Measurements from ENCODE around the gene NT5E.

The NT5E gene

DNA sequence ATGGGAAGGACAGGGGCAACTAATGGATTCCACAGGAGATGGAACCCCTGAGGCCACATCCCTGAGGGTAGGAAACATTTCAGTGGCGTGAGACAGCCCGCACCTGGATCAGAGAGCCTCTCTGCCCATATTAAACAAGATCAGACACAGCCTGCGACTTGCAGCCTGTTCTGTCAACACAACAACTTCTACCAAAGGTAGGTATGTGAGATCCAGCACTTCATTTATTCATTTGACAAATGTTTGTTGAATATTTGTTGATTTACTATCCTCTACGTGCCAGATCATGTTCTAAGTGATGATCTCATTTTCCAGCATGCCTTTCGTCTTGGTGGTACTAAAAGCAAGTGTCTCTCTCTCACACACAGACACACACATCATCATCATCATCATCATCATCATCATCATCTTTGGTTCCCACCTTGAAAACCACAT lies 43.2 kb upstream of the NT5E start:
- no peak overlapping the region for H3K4me3 ChIP-seq (ENCODE audit: low read length)
- H3F3A ChIP-seq (ENCODE audit: insufficient read depth, low read length), result no peaks in the 10 kb centered on the region
- DNase-seq, result no peak
- no peaks in the 10 kb centered on the region for H3K79me2 ChIP-seq (ENCODE audit: low read length)
- no peaks in the 10 kb centered on the region for H3K36me3 ChIP-seq (replicated peaks; ENCODE audit: insufficient read depth, low read length)
- H3K9me3 ChIP-seq (replicated peaks; ENCODE audit: insufficient read depth, low read length), result no peaks in the 10 kb centered on the region
- TF ChIP-seq EZH2 (optimal IDR thresholded peaks at IDR 0.05; ENCODE audit: low read depth, low read length), result no peak
- TF ChIP-seq, protein P1, sequence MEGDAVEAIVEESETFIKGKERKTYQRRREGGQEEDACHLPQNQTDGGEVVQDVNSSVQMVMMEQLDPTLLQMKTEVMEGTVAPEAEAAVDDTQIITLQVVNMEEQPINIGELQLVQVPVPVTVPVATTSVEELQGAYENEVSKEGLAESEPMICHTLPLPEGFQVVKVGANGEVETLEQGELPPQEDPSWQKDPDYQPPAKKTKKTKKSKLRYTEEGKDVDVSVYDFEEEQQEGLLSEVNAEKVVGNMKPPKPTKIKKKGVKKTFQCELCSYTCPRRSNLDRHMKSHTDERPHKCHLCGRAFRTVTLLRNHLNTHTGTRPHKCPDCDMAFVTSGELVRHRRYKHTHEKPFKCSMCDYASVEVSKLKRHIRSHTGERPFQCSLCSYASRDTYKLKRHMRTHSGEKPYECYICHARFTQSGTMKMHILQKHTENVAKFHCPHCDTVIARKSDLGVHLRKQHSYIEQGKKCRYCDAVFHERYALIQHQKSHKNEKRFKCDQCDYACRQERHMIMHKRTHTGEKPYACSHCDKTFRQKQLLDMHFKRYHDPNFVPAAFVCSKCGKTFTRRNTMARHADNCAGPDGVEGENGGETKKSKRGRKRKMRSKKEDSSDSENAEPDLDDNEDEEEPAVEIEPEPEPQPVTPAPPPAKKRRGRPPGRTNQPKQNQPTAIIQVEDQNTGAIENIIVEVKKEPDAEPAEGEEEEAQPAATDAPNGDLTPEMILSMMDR (IDR thresholded peaks at IDR 0.05; ENCODE audit: low read length), result no peak
- H2AFZ ChIP-seq (ENCODE audit: low read length), result no peak overlapping the region
- H3K9ac ChIP-seq (ENCODE audit: low read length), result no peak overlapping the region
- no peaks in the 10 kb centered on the region for H4K20me1 ChIP-seq (ENCODE audit: insufficient read depth, low read length)
- no peak overlapping the region for H3K4me2 ChIP-seq (ENCODE audit: low read depth, low read length)
- no peak overlapping the region for H3K27ac ChIP-seq (ENCODE audit: low read length)
- H3K27me3 ChIP-seq (replicated peaks; ENCODE audit: insufficient read depth, low read length), result no peaks in the 10 kb centered on the region
- no peaks in the 10 kb centered on the region for H3K4me1 ChIP-seq (ENCODE audit: low read length)
- H3K9me2 ChIP-seq (replicated peaks; ENCODE audit: insufficient read depth, low read length), result no peaks in the 10 kb centered on the region

DNA sequence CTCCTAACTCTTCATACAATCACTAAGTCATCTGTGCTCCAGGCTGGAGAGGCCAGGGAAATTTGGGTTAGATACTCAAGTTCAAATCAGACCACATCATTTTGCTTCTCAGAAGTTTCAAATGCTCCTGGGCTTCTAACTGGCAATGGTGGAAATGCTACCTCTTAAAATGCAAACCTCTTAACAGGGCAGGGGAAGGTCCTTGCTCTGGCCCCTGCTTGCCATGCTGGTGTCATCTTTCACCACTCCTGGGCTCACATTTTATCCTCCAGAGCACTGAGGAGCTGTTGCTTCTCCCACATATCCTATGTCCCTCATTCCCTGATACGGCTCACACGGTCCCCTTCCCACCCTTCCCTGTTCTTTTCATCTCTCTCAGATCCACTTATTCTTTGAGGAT lies 41.8 kb upstream of the NT5E start:
- no peak overlapping the region for H3K9ac ChIP-seq (ENCODE audit: low read length)
- TF ChIP-seq, protein P1 (IDR thresholded peaks at IDR 0.05; ENCODE audit: low read length), result no peak
- no peak for TF ChIP-seq EZH2 (optimal IDR thresholded peaks at IDR 0.05; ENCODE audit: low read depth, low read length)
- no peak for TF ChIP-seq EZH2phosphoT487 (IDR thresholded peaks at IDR 0.05; ENCODE audit: low read length)
- H3K9me3 ChIP-seq (replicated peaks; ENCODE audit: insufficient read depth, low read length), result no peaks in the 10 kb centered on the region
- no peak overlapping the region for H3K4me3 ChIP-seq (ENCODE audit: low read length)
- DNase-seq, result no peak
- H3K27ac ChIP-seq (ENCODE audit: low read length), result no peak overlapping the region
- no peaks in the 10 kb centered on the region for H3K27me3 ChIP-seq (replicated peaks; ENCODE audit: insufficient read depth, low read length)
- no peak overlapping the region for H3K4me2 ChIP-seq (ENCODE audit: low read depth, low read length)
- H3K9me2 ChIP-seq (replicated peaks; ENCODE audit: insufficient read depth, low read length), result no peaks in the 10 kb centered on the region
- H3K79me2 ChIP-seq (ENCODE audit: low read length), result no peaks in the 10 kb centered on the region
- no peaks in the 10 kb centered on the region for H3K36me3 ChIP-seq (replicated peaks; ENCODE audit: insufficient read depth, low read length)
- H3K4me1 ChIP-seq (ENCODE audit: low read length), result no peaks in the 10 kb centered on the region
- H4K20me1 ChIP-seq (ENCODE audit: insufficient read depth, low read length), result no peaks in the 10 kb centered on the region
- no peaks in the 10 kb centered on the region for H3F3A ChIP-seq (ENCODE audit: insufficient read depth, low read length)
- H2AFZ ChIP-seq (ENCODE audit: low read length), result no peak overlapping the region

DNA sequence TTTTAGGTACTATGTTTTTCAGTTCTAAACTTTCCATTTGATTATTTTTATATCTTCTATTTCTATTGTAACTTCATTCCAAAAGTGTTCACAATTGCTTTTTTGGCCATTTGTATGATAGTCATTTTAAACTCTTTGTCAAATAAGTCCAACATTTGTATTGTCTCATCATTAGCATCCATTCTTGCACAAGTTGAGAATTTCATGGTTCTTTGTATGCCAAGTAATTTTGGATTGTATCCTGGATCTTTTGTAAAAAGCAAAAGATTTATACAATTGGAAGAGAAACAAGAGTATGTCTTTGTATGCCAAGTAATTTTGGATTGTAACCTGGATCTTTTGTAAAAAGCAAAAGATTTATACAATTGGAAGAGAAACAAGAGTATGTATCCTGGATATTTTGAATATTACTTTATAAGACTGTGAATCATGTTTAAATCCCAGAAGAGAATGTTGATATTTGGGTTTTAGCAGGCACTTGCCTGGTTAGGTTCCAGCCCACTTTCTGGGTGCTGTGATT lies 36.9 kb upstream of the NT5E start:
- Histone ChIP-seq H4K20me1 (ENCODE audit: insufficient read depth, low read length) (no peaks in the 10 kb centered on the region), H3K9me2 (replicated peaks; ENCODE audit: insufficient read depth, low read length) (no peaks in the 10 kb centered on the region), H3K27ac (ENCODE audit: low read length) (no peak overlapping the region), H3K27me3 (replicated peaks; ENCODE audit: insufficient read depth, low read length) (no peaks in the 10 kb centered on the region), H2AFZ (ENCODE audit: low read length) (no peak overlapping the region), H3F3A (ENCODE audit: insufficient read depth, low read length) (no peaks in the 10 kb centered on the region), H3K36me3 (replicated peaks; ENCODE audit: insufficient read depth, low read length) (no peaks in the 10 kb centered on the region), H3K9ac (ENCODE audit: low read length) (no peak overlapping the region), H3K4me2 (ENCODE audit: low read depth, low read length) (no peak overlapping the region), H3K4me3 (ENCODE audit: low read length) (no peak overlapping the region), H3K9me3 (replicated peaks; ENCODE audit: insufficient read depth, low read length) (no peaks in the 10 kb centered on the region), H3K4me1 (ENCODE audit: low read length) (no peaks in the 10 kb centered on the region), H3K79me2 (ENCODE audit: low read length) (no peaks in the 10 kb centered on the region)
- DNase-seq, result no peak
- no peak for TF ChIP-seq EZH2 (optimal IDR thresholded peaks at IDR 0.05; ENCODE audit: low read depth, low read length)
- no peak for TF ChIP-seq EZH2phosphoT487 (IDR thresholded peaks at IDR 0.05; ENCODE audit: low read length)
- TF ChIP-seq, protein P1 (IDR thresholded peaks at IDR 0.05; ENCODE audit: low read length), result no peak
